Measurements from ENCODE around the gene RAB14.

RAB14 gene

DNA sequence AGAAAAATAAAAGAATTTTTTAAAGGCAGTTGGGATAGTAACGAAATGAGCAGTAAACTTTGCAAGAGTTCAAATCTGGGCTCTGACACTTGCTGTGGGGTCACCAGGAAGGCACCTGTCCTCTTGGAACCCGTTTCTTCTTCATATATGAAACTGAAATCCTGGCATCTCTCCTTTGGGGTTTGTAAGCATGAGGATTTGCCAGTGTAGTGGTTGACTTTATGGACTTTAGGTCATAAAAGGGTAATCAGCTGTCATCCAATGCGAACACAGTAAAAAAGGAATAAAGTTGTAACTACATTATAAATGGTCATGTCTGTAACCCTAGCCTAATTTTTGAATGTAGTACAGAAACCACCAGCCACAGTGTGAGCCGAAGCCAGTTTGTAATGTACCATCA, 1.3 kb downstream of the RAB14 start:
- H3K4me3 ChIP-seq (ENCODE audit: low read length), result peak overlapping the region; percentile 82
- TF ChIP-seq, protein P1, sequence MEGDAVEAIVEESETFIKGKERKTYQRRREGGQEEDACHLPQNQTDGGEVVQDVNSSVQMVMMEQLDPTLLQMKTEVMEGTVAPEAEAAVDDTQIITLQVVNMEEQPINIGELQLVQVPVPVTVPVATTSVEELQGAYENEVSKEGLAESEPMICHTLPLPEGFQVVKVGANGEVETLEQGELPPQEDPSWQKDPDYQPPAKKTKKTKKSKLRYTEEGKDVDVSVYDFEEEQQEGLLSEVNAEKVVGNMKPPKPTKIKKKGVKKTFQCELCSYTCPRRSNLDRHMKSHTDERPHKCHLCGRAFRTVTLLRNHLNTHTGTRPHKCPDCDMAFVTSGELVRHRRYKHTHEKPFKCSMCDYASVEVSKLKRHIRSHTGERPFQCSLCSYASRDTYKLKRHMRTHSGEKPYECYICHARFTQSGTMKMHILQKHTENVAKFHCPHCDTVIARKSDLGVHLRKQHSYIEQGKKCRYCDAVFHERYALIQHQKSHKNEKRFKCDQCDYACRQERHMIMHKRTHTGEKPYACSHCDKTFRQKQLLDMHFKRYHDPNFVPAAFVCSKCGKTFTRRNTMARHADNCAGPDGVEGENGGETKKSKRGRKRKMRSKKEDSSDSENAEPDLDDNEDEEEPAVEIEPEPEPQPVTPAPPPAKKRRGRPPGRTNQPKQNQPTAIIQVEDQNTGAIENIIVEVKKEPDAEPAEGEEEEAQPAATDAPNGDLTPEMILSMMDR (conservative IDR thresholded peaks at IDR 0.05; ENCODE audit: low read depth, low read length), result no peak
- no peak for DNase-seq (ENCODE audit: low read depth)

DNA sequence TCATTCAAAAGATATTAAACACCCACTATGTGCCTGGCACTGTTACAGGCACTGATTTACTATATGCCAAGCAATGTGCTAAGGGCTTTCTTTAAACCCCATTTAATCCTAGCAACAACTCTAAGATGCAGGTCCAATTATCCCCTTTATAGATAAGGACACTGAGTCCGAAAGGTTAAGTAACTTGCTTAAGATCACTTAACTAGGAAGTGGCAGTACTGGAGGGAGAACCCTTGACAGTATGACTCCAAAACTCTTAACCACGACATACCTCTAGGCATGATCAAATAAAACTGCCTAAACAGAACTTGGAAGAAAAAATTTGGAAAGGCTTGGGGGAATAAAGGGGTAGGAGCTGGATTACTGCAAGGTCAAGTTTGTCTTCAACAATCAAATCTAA, 1.7 kb downstream of the RAB14 start:
- DNase-seq (ENCODE audit: low read depth), result peak; percentile 23
- TF ChIP-seq, protein P1 (conservative IDR thresholded peaks at IDR 0.05; ENCODE audit: low read depth, low read length), result no peak
- peak overlapping the region; percentile 82 for H3K4me3 ChIP-seq (ENCODE audit: low read length)

DNA sequence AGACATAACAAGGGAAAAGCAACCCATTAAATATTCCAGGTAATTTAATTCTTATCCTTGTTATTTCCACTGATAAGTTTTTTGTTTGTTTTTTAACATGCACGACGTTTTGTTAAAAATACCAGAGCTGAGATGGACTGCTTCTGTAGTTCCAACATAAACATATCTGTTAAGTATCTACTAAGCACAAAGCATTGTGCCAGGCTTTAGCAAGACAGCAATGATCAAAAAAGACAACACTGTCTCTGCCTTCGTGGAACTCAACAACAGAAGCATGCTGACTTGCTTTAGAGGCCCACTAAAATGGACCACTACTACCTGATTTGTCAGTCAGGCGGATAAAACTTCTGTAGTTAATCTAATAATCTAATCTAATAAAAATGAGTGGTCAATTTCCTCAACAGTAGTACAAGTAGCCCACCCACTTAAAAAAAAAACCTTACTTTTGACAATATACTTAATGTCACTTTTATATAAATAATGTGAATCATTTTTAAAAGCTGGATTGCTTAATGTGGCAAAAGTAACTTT, 3.1 kb downstream of the RAB14 start:
- TF ChIP-seq, protein P1 (conservative IDR thresholded peaks at IDR 0.05; ENCODE audit: low read depth, low read length), result no peak
- no peak overlapping the region for H3K4me3 ChIP-seq (ENCODE audit: low read length)
- DNase-seq (ENCODE audit: low read depth), result no peak

DNA sequence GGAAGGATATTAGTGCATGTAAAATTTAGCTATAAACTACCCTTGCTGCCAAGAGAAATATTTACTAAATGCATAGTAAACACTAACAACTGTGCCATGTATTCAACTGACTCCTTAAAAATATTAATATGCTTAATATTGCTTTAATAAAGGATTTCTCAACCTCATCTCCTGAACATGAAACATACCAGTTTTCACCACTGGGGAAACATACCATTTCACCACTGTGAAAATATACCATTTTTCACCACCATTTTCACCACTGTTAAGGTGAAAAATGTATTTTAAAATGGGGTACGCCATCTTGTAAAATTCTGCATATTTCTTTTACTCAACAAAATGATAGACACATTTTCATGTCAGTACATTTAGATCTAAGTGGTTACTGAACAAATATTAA, 4.5 kb downstream of the RAB14 start:
- TF ChIP-seq, protein P1 (conservative IDR thresholded peaks at IDR 0.05; ENCODE audit: low read depth, low read length), result no peak
- no peak overlapping the region for H3K4me3 ChIP-seq (ENCODE audit: low read length)
- DNase-seq (ENCODE audit: low read depth), result no peak

DNA sequence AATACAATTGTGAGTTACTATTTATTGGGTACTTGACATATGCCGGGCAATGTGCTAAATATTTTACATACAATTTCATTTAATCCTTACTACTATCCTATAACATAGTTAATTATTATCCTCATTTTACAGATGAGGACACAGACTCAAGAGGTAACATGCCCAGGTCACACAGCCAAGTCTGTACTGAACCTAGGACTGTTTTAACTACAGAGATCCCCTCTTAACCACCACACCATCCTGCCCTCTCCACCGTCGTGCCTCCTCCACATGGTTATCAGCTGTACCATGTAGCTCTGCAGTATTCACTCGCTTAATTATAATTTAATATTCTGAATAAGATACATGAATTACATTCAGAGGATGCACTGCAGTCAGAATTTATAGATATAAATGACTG, 5.3 kb downstream of the RAB14 start:
- H3K4me3 ChIP-seq (ENCODE audit: low read length), result no peak overlapping the region
- no peak for DNase-seq (ENCODE audit: low read depth)

DNA sequence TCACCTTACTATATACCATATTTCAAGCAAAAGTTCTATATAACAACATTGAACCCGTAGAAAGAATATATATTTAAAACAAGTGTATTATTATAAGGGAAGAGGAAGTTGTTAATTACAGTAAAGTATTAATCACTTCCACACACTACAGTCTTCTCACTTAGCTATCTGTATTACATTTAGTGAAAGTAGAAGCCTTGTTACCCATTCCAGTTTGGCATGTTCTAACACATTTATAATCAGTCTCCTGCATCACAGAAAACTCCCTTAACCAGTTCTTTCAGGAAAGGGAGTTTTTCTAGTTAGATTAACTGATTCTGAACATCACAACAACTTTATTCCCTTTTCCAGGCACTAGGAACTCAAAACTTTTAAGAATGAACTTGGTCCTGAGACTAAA, 6.9 kb downstream of the RAB14 start:
- TF ChIP-seq, protein P1 (conservative IDR thresholded peaks at IDR 0.05; ENCODE audit: low read depth, low read length), result no peak
- no peak overlapping the region for H3K4me3 ChIP-seq (ENCODE audit: low read length)
- DNase-seq (ENCODE audit: low read depth), result no peak

More for the DNA sequence above, 5.3 kb downstream of the RAB14 start:
- TF ChIP-seq, protein P1 (conservative IDR thresholded peaks at IDR 0.05; ENCODE audit: low read depth, low read length), result no peak

DNA sequence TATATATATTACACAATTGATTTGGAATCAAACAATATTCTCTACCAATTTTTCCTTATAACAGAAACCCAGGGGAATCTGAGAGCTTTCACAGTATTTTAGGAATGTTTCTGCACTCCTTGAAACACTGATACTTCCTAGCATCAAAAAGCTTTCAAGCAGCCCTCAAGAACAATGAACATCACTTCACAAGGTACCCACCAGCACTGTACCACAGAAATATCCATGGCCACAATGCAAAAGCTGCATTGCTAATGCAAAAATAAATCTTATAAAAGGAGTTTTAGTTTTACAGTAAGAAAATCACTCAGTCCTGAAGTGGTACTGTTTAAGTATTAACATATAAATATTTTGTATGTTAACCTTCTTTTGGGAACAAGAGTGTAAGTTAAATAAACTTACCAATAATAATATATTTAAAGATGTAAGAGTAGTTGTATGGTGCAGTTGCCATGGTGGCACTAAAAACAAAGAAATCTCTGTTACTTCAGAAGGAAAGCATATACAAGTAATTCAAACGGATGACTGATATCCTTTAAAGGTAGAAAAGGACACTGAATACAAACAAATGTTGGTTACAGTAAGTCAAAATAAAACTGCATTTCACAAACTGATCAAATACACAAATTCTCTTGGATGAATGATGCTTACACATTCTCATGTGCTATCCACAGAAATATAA, 8.6 kb downstream of the RAB14 start:
- no peak for DNase-seq (ENCODE audit: low read depth)
- TF ChIP-seq, protein P1 (conservative IDR thresholded peaks at IDR 0.05; ENCODE audit: low read depth, low read length), result no peak
- H3K4me3 ChIP-seq (ENCODE audit: low read length), result no peak overlapping the region
